NCI-H446 (cell line): ENCODE data around the gene PDP2.
"Not testable (repeated sequence)": the region's sequence is repeated elsewhere in the genome, so short reads cannot be mapped to it uniquely, and the experiment has no call there.

Experiments used
- DNase-seq, 2 experiments: peaks; one replicate each; lab custom pipeline; 2025; lab: John Stamatoyannopoulos, UW

Gene PDP2

DNA sequence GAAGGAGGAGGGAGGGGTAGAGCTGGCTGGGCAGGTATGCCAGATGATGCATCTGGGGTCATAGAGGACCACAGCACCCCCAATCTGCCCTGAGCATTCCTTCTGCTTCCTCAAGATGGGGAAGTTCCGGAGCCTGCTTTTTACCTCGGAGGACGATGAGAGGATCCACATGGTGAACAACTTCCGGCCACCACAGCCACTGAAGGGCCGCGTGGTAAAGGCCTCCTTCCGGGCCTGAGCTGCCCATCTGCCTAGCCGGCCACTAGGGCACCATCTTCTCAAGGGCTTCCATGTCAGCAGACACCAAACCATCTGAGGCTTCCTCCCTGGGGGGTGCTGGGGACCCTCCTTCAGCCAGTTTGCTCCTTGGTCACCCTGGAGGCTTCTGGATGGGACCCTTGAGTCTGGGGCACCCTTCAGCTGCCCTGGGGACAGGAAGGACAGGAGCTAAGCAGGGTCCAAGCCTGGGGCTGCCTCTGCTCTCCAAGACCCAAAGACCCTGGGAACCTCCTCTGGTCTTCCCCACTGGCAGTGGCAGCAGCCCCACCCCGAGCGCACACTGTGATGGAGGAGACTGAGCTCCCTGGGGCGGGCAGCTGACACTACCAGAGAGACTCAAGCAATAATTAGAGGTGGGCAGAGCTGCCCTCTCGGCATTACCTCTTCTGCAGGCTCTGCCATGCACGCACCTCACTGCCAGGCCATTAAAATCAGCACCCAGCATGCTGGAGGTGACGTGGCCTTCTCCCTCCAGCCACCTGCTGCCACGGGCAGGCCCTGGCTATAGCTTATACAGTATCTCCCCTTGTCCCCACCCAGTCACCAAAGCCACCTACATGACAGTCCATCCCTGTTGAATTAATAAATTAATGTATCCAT lies 26.8 kb upstream of the PDP2 start:
- DNase-seq: no peak

GRCh38 chr16:66856184-66856730 lies 24.1 kb upstream of the PDP2 start:
- DNase-seq: no peak

- no peak for DNase-seq
Observed at GRCh38 chr16:66856801-66857200, 23.5 kb upstream of the PDP2 start.

DNA sequence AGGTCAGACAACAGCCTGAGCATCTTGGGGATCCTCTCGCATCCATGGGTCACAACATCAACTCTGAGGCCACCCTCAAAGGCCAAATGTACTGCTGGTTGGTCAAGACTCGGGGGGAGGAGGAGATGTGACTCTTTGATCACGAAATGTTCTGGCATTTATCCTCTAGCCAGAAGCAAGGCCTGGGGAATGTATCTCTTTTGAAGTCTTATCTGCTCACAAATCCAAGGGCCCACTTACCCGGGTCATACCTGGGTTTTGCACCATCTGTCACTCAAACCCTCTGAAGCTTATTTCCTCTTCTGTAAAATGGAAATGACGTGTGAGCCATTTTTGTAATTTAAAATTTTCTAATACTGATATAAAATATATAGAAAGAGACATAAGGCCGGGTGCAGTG lies 22.9 kb upstream of the PDP2 start:
- no peak for DNase-seq

- peak in 1 of 2 experiments; percentile 56 for DNase-seq
Observed at GRCh38 chr16:66858740-66859396, 21.4 kb upstream of the PDP2 start.

GRCh38 chr16:66859397-66860068 lies 20.8 kb upstream of the PDP2 start:
- peak in 1 of 2 experiments; percentile 5 for DNase-seq

GRCh38 chr16:66862023-66862520 lies 18.2 kb upstream of the PDP2 start:
- no peak for DNase-seq

DNA sequence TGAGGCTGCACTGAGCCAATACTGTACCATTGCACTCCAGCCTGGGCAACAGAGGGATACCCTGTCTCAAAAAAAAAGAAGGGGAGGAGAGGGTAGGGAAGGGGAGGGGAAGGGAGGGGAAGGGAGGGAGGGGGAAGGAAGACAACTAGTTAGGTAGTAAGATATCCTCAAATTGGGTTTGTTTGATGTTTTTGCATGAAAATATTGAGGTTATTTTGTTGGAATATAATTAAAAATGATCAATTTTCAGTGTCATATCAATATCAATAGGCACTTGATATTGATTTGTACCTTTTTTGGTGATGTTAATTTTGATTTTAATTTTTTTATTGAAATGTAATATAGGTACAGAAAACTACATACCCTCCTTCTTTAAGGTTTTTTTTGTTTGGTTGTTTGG lies 16.6 kb upstream of the PDP2 start:
- DNase-seq: no peak

DNA sequence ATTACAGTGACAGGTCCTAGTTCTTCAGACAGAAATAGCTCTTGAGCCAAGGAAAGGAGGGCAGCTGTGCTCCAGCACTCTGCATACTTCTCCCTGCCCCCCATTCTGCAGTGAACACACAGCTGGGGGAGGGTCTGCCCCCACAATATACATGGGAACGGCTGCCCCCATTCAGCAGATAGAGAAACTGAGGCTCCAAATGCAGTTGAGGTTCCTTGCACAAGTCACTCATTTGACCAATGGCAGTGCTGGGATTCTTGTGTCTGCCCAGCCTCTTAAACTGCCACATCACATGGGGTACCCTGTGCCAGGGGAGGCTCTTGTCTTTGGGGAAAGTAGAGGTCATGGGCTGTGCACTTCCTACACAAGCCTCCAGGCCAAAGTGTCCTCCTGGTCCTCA lies 10.9 kb upstream of the PDP2 start:
- DNase-seq: no peak

DNA sequence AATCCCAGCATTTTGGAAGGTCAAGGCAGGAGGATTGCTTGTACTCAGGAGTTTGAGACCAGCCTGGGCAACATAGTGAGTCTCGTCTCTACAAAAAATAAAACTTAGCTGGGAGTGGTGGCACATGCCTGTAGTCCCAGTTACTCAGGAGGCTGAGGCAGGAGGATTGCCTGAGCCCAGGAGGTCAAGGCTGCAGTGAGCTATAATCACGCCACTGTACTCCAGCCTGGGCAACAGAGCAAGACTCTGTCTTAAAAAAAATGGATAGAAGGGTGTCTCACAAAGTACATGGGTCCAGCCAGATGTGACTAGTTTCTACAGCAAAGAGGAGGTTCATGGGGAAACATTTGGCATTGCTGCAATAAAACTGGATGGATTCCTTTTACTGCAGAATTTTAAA lies 9.0 kb upstream of the PDP2 start:
- not testable (repeated sequence) for DNase-seq

DNA sequence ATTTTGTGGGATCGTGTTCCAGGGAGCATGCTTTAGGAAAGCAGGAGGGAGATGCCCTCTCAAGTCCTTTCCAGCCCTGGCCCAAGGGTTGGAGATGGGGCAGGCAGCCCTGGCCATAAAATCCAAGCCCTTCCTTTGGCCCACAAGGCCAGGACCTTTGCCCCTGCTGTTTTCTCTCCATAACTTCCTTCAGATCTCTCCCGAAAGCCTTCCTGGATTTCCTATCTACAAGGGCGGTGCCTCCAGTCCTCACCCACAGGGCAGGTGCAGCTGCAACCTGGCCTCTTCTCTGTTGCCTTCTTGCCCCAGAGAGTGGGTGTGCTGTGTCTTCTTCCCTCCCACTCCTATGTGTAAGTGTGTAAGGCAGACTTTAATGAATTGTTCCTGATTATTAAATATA lies 8.5 kb upstream of the PDP2 start:
- no peak for DNase-seq

DNA sequence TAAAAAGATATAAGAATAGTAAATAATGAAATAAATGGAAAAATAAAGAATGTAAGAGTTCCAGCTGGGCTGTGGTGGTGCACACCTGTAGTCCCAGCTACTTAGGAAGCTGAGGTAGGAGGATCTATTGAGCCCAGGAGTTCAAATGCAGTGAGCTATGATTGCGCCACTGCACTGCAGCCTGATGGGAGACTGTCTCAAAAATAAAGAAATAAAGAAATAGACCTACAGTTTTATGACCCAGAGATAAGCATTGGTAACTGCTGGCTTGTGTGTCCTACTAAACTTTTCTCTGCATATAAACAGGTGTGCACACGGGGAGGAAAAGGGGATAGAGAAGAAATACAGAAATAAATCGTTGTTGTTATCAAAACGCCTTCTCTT lies 7.8 kb upstream of the PDP2 start:
- DNase-seq: no peak

GRCh38 chr16:66872943-66873684 lies 7.2 kb upstream of the PDP2 start:
- peak; percentile 40 to 81 for DNase-seq

GRCh38 chr16:66873685-66874055 lies 6.6 kb upstream of the PDP2 start:
- no peak for DNase-seq

- no peak for DNase-seq
Observed at GRCh38 chr16:66874079-66874775, 6.1 kb upstream of the PDP2 start.

DNA sequence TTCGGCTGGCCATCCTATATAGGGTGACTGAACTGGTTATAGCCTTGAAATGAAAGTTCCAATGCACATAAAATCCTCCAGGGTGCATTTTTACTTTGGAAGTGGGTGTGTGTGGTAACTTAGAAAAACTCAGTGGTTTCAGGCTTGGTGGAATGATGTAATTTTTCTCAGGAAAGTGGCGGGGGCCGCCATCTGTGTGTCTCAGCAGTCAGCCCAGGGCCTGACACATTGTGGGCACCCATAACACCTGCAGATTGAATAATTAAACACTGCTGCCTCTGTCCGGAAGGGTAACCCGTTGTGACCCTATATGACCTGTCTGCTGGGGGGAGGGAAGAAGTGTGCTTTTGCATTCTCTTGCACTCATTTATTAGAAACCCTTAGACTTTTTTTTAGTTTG lies 2.2 kb upstream of the PDP2 start:
- no peak for DNase-seq

GRCh38 chr16:66881014-66881417 lies 701 bp downstream of the PDP2 start:
- no peak for DNase-seq

DNA sequence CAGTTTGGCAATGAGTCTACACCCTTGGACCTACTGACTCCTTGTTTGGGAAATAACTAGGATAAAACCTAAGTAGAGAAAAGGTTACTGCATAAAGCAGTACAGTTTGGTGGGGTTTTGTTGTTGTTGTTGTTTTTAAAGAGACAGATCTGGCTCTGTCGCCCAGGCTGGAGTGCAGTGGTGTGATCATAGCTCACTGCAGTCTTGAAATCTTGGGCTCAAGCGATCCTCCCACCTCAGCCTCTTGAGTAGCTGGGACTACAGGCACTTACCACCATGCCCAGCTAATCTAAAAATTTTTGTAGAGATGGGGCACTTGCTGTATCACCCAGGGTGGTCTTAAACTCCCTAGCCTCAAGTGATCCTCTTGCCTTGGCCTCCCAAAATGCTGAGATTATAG lies 1.2 kb downstream of the PDP2 start:
- DNase-seq: no peak

GRCh38 chr16:66881964-66882508 lies 1.7 kb downstream of the PDP2 start:
- DNase-seq: no peak

DNA sequence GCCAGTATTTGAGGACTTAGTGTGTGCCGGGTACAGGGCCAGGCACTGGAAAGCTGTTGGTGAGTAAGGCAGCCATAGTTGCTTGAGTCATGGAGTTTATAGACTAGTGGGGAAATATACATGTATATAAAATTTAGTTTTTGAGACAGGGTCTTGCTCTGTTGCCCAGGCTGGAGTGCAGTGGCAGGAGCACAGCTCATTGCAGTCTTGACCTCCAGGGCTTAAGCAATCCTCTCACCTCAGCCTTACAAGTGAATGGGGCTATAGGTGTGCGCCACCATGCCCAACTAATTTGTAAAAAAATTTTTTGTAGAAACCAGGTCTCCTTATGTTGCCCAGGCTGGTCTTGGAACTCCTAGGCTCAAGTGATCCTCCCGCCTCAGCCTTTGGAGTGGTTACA lies 2.4 kb downstream of the PDP2 start:
- no peak for DNase-seq

GRCh38 chr16:66885491-66885890 lies 5.2 kb downstream of the PDP2 start:
- DNase-seq: no peak
